GM21737 (cell line): ENCODE data around the gene CD53.
"Not testable (repeated sequence)": the region's sequence is repeated elsewhere in the genome, so short reads cannot be mapped to it uniquely, and the experiment has no call there.

Experiments
- ATAC-seq: cut with Tn5 transposase; IDR thresholded peaks from one replicate; pipeline ENCODE4 v1.9.1; 2021; ENCODE audit warnings: mild to moderate bottlenecking, moderate library complexity; ENCODE audit not compliant: unreplicated experiment

Gene CD53

GRCh38 chr1:110914676-110915075 is 41.7 kb downstream of the CD53 start:
- ATAC-seq, result no peak

DNA sequence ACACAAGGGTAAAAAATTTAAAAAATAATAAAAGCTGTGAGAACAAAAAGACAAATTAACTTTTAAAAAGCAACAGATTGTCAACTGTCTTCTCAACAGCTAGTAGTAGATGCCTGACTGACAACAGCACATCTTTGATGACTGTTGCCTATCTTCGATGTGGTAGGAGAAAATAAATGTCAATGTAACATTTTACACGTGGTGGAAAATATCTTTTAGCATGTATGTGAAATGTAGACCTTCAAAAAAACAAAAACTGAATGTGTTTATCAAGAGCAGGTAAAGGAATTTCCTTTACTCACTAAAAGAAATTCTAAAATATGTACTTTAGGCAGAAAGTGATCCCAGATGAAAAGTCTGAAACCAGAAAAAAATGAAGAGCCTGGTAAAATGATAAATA is 42.9 kb downstream of the CD53 start:
- ATAC-seq, result no peak

DNA sequence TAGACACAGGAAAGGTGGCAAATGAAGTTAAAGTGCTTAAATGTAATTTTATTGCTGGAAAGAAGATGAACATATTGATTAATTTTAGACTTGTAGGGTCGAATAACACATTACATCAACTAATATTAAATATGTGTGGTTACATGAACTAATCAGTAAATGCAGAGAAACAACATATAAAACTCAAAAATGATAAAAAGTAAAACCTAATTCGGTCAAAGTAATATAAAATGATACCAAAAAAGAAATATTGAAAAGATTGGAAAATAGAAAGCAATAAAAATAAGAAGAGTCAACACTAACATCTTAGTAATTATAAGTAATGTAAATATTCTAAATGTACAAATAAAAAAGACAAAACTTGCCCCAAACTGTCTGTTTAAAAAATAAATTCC is 43.3 kb downstream of the CD53 start:
- no peak for ATAC-seq

DNA sequence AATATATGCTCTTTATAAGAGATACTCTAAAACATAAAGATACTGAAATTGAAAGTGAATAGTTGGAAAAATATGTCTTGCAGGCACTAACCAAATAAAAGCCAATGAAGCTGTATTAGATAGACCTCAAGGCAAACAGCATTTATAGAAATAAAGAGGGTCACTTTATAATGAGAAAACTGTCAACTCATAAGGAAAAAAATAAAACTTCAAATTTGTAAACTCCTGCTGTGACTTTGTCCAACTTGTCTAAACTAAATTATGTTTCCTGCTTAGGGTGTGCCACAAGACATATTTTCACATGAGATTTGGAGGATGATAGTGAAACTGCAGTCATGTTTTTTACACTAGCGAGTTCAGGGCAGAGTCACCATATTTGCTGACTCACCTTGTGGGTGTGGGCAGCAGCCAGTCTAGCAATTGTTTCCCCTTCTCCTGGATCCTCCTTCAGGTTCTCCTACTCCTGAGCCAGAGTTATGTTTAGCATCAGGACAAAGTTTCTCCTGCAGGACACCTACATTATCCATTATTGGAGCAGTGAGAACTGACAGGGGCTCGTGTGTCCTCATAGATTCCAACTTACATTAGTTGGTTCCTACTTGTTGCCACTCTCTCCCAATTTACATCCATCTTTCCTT is 43.8 kb downstream of the CD53 start:
- ATAC-seq, result peak; percentile 64

DNA sequence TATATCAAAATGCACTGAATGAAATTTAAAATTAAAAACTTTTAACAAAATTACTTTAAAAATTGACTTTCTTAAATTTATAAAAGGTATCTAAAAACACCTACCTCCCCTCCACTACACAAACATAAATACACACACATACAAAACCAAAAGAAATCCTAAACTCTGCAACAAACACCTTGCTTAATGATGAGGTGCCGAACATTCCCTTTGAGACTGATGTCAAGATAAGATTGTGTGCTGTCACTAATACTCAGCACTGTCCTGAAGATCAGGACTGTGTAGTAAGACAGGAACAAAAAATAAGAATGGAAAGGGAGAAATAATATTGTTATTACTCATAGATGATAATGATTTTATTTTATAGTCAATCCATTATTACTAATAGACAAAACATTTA is 45.1 kb downstream of the CD53 start:
- no peak for ATAC-seq

GRCh38 chr1:110921953-110922352 is 49.0 kb downstream of the CD53 start:
- ATAC-seq, result no peak

DNA sequence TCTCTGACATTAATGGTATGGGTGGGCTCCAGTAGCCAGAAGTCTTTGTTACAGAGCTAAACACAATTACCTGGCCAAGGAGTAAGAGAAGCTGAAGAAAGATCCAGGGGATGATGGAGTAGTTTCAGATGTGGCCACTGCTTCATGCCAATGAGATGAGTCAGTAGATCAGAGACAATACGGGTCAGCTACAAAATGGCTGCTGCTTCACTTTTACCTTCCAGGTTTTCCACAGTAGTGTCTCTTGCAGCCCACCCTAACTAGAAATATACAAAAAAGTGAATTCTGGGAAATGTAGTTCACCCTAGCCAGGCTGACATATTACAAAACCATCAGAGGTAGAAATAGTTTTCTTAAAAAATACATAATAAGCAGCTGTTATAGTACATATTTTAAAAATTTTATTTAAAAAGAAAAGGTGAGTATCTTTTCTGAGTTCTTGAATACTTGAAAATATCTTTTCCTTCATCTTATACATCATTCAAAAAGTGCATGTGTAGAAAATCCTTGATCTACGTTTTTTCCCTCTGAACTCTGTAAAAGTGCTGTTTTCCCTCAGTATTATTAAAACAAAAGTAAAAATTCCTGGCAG is 54.6 kb downstream of the CD53 start:
- ATAC-seq, result no peak

- ATAC-seq, result no peak
These were observed 55.2 kb downstream of the CD53 start for GRCh38 chr1:110928191-110928590.

DNA sequence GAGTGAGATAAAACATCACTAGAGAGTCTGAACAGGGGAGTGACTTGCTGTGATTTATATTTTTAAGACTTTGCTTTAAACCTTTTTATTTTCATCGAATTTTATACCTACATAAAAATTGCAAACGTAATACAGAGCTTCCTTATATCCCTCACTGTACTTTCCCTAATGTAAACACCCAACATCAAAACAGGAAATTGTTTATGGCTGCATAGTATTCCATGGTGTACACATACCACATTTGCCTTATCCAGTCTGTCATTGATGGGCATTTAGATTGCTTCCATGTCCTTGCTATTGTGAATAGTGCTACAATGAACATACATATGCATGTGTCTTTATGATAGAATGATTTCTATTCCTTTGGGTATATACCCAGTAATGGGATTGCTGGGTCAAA is 56.0 kb downstream of the CD53 start:
- no peak for ATAC-seq

GRCh38 chr1:110931097-110931496 is 58.1 kb downstream of the CD53 start:
- not testable (repeated sequence) for ATAC-seq

DNA sequence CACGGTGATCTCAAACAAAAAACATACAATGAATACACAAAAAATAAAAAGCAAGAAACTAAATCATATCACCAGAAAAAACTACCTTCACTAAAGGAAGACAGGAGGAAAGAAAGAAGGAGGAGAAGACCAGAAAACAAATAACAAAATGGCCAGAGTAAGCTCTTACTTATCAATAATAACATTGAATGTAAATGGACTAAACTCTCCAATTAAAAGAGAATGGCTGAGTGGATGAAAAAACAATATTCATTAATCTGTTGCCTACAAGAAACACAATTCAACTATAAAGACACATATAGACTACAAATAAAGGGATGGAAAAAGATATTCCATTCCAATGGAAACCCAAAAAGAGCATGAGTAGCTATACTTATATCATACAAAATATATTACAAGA is 63.6 kb downstream of the CD53 start:
- no peak for ATAC-seq

GRCh38 chr1:110944806-110945205 is 71.9 kb downstream of the CD53 start:
- no peak for ATAC-seq

- ATAC-seq, result no peak
These were observed 72.7 kb downstream of the CD53 start for GRCh38 chr1:110945626-110946025.

GRCh38 chr1:110948038-110948810 is 75.3 kb downstream of the CD53 start:
- no peak for ATAC-seq
